Stimulated activated CD8-positive, alpha-beta memory T cell treated with anti-CD3 and anti-CD28 coated beads, Interleukin-12 subunit alpha, Interleukin-12 subunit beta, amount 100 ng/mL, for 4 hours (primary cell): ENCODE data around the gene TMEM132C.

Experiments used
- DNase-seq: peaks from one replicate; pipeline ENCODE4 v3.0.0-alpha.2; 2020; ENCODE audit warnings: low read depth

TMEM132C gene

DNA sequence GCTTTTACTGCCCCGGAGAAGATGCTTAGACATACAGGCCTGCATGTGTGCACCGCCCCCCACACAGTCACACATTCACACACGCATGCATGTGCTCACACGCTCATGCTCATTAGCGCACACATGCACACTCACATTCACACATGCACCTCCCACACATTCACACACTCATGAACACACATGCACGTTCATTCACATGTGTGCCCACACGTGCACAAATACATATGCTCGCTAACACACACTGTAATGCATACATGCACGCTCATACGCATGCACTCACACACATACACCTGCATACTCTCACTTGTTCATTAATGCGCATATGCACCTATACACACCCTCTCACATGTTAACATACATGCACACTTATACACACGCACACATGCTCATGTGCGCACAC, 21.9 kb downstream of the TMEM132C start:
- no peak for DNase-seq

DNA sequence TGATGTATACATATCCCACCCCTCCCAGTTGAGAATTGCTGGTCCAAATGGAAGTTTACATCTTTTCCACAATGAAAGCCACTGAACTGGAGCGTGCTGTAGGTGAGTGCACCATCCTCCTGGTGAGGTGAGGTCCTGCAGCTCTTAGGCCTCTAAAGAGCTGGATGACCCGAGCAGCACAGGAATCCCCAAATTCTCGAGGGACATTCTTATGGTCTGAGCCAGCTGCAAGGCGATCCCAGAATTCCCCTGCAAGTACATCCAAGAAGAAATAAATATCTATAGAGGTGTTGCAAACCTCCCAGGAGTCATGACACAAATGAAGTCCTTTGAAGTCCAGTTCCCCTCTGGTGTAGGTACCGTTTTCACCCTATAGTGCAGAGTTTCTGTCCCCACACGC, 24.0 kb downstream of the TMEM132C start:
- no peak for DNase-seq

DNA sequence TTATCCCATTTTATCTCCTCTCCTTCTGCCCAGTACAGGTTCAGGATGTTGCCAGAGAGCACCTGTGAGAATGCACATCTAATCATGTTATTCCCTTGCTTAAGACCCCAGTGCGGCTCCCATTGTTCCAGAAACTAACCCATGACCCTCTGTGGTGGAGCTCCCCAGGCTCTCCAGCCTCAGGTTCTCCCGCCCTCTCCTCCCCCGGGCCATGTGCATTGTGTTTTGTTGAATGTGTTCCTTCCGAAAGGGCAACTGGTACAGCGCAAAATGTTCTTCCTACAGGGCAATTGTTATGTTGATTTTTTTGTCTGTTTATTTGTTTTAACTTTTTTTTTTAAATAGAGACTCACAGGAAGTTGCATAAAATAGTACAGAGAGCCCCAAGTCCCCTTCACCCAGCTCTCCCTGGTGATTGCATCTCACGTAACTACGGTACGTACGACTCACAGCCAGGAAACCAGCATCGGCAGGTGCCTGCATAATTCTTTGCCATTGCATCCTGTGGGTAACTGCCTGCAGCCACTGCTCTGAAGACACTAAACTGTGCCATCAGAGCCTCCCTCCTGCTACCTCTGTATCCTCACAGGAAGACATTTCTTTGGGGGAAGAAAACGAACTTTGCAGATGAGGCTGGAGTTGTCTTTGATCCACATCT, 31.2 kb downstream of the TMEM132C start:
- no peak for DNase-seq

DNA sequence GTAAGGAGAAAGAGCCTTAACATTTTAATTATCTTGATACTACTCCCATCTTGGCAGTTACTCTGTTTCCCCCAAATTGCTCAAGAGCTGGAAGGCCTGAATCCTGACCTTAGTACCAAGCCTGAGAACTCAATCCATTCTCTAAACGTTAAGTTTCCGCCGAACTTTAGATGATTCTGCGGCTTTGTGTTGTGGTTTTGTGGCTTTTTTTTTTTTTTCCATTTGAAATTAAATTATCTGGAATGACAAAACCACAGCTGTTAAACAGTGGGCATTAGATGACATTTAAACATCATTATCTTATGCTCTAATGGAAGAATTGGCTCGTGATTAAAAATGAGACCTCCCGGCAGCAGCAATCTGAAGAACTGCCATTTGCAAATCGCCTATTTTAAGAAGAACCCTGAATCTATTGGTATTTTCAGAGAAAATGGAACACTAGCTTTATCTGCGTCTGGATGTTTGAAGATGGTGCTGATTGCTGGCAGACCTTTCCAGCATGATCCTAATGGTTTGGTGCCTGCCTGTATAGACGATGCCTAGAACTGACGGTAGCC, 38.4 kb downstream of the TMEM132C start:
- no peak for DNase-seq

DNA sequence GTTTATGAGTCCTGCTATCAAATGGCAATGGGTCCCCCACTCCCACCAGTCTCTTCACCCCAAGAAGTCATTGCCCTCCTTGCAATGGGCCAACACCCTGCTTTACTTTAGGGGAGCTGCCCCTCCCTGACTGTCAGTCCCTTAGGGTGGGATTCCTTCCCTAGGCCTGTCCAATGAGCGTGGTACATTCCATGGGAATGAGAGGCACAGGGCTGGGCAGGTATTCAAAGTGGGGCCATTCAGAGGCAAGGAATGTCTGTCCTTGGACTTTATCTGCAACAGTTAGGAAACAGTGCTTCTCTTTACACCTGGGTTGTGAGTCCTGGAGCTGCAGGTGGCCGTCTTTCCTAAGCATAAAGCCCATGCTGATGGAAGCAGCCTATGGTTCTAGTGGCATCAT, 40.8 kb downstream of the TMEM132C start:
- DNase-seq: no peak

DNA sequence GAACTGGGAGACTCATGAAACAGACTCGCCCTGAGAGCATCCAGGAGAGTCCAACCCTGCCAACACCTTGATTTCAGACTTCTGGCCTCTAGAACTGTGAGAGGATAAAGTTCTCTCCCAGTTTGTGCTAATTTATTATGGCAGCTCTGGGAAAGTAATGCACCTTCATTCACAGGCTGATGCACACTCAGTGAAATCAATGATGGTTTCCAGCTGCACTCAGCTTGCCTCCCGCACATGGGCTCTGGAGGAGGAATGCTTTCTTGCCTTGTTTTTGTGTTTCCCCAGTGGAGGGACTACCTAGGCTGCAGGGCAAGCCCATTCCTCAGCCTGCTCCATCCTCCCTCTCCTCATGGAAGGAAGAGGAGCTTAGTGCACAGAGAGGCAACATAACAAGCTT, 45.7 kb downstream of the TMEM132C start:
- no peak for DNase-seq

DNA sequence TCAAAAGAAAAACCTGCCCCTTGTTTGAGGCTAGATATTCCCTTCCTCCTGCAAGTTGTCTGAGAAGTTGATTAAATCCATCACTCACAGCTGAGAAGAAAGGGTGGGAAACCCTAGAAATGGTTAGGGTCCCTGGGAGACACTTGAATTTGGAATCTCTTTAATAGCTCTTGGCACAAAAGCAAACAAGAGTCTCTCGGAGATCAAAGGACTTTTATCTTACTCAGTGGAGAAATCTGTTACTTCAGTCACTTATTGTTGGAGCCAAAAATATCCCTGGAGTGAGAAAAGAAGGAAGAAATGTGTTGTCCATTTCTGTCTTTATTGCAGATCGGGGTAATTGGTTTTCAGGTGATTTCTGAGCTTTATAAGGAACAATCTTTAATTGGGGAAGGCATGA, 47.0 kb downstream of the TMEM132C start:
- DNase-seq: no peak

DNA sequence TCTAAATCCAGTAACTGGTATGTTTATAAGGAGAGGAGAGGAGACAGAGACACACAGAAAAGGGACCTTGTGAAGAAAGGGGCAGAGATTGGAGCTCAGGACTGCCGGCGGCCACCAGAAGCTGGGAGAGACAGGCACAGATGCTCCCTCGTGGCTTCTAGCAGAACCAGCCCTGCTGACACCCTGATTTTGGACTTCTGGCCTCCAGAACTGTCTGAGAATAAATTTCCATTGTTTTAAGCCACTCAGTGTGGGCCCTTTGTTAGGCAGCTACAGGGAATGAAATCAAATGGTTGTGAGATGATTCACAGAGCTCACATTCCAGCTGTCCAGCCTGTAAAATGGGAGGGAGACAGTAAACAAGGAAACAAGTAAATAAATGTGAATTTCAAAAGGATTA, 47.6 kb downstream of the TMEM132C start:
- DNase-seq: no peak

DNA sequence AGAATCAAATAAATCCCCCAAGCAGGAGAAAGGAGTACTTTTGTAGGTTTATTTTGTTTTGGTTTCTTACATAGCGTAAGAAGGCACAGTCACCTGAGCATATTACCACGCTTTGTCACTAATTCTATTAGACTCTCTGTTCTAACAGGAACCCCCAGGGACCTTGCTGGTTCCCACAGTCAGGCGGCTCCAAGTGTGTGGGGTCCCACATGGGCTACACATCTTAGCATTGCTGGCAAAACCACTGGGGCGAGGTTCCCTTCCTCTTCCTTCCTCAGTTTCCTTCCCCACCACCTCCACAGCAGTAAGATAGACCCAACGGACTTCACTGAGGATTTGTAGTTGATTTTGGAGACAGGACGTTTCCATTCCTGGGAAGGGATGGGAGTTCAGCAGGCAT, 49.1 kb downstream of the TMEM132C start:
- DNase-seq: no peak

DNA sequence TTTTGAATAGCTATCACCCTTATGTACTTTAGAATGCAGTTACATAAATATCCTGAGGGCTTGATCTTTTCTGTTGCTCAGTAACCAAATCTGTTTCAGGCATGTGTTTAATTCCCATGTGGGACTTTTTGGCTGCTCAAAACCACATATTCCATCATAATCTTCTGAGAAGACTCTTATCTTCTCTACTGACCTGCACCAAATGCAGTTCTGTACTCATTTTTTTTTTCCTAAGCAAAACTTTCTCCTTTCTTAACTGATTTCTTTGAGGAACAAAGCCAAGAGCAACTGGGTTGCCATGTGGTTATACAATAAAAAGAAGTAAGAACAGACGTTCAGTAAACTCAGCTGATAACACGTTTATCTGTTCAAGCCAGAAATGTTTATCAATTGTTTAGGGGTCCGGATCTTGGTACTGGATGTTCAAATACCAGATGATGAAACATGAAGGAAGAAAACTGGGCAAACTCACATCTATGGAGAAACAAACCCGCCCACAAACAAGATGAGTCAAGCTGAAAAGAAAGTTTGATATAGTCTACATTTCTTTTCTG, 50.1 kb downstream of the TMEM132C start:
- DNase-seq: no peak

DNA sequence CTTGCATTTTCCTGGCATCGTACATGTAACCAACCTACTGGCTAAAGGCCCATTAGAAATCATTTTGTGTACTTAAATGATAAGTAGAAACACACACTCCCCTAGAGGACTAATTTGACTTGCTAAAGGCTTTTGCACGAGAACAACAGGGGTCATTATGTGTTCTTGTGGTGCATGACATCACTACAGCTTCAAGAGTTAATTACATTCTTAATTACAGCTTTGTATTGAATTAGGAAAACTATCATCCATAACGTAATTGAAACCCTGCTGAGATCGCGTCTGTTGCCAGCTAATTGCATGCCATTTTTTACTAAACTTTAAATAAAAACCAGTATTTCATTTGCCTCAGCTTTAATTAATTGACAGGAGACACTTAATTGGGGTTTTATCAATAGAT, 51.4 kb downstream of the TMEM132C start:
- no peak for DNase-seq

DNA sequence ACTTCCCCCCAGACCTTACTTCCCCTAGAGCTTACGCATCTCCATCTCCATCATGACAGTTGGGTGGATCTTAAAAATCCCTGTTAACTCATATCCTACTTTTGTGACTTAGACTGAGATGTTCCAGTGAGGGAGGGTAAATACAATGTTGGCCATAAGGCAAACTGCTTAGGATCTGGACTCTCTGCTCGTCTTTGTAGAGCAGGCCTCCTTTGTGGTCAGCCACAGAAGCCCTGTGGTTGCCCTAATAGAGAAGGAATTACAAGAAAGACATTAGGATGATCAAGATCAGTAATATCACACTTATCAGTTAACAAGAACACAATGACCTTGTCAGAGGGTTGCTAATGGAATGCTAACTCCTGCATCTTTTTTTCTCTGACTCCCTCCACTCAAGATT, 52.0 kb downstream of the TMEM132C start:
- no peak for DNase-seq

DNA sequence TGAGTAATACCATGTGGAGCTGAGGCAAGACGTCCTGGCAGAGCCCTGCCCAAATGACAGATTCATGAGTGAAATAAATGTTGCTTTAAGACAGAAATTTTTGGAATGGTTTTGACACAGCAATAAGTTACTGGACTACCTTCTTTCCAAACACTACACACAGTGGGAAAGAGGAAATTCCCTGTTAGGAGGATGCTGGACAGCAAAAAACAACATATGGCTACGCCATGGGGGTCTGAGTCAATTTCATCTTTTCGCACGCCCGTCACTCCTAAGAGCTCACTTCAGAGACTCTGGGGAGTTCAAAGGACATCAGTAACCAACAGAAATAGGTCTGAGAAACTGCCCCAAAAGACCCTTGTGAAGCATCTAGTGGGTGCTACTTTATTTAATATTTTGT, 55.4 kb downstream of the TMEM132C start:
- DNase-seq: no peak

DNA sequence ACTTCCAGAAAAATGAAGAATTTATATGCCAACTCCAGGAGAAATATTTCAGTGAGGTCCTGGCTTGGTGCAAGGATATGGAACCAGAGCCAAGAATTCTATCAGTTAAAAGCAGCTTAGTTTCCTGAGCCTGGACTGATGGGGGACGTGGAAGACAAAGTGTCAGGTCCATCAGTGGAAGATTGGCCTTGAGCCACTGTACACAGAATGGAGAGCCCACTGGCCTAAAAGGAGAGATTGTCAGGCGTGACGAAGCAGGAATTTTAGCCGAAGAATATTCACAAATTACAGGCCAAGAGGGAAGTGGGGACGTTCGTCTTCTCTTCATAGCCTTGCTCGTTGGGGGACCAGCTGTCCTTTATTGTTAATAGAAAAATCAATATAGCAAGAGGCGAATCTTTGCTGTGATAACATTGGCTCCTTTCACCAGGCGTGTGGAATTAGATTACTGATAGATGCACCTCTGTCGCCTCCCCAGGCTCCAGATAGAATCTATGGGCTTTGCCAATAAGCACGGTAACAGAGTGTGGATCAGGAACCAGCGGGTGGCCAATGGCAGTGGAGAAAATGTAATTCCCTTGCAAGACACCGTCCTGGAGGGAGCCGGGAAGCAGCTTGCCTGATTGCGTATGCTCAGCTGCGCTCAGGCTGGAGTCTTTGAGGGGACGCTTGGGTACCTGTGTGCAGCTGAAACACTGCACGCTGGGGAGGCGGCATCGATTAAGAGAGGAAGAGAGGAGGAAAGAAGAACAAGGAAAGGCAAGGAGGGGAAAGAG, 56.4 kb downstream of the TMEM132C start:
- no peak for DNase-seq

DNA sequence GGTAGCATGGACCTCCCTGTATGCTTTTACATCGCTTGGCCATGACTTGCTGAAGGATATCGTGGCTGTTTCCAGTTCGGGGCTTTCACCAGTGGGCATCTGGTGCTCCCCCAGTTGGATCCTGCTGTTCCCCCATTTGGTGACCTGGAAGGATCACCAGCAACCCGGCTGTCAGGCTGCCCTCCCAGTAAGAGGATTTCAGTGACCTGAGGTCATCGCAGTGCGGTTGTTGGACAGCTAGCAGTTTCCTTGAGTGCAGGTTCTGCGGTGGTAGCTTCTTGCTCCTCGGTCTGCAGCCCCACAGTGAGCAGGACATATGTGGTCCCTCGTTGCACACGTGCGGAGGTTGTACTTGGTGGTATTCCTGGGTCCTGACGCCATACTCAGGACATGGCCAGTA, 58.7 kb downstream of the TMEM132C start:
- DNase-seq: no peak

DNA sequence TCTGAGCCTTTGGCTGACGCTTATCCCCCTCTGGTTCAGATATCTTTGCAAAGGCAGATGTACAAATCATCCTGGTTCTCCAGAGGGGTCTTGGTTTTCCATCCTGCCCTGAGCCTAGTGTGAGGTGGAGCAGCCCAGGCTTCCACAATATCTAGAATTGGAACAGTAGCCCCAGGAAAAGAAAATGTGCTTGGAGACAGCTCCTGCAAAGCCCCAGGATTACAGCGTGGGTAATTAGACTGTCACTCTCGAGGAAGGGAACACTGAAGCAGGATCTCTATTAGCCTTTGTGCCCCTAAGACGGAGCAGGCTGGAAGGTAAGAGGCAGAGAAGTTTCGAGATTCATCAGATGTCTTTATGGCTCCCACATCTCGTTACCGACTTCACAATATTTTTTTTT, 59.4 kb downstream of the TMEM132C start:
- DNase-seq: no peak

DNA sequence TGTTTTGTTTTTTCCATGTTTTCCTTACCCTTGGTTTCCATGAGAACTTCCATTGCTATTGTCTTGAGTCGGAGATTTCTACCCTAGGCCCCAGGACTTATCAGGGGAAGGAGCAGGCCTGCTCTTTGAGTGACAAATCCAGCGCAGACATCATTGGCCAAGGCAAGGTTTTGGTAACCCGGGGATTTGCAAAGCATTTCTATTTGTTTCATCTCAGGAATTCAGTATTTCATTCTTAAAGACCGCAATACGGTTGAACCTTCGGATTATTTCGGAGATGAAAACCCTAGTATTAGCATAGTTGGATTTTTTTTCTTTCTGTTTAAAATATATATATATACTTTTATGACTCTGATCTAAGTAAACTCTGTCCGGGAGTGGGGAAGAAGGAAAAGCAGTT, 62.0 kb downstream of the TMEM132C start:
- no peak for DNase-seq

DNA sequence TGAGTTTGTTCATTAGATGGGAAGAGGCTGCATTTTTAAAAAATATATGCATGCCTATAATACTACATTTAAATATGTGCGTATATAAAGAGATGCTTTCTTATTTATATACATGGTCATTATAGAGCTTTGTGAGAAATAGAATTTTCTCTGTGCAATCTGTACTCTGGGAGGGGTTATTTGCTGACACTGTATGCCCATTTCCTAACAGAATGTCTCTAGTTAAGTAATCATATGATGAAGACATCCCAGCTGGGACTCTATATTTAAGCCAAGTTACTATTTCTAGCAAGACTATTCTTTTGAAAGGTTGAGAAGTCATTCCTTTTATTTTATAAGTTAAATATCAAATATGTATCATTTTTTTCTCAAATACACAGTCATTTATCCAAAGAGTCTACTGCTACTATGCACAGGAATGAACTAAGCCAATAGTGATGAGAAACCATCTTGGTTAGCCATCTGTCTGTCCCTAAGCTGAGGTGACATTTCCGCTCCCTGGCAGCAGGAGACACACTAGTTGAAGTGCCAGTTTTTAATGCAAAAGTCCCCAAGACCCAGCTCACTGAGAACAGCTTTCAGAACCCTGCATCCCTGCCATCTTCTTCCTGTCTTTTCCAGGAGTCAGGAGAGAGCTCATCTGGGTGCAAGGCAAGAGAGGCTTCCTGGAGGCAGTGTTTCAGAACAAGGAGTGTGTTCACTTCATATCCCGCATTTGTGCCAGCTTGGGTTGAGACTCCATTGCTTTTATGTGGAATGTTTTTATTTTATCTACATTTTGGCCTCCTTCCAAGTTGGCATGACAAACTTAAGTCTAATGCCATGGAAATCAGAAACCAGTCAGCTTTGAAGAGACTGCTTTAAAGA, 69.5 kb downstream of the TMEM132C start:
- DNase-seq: no peak

DNA sequence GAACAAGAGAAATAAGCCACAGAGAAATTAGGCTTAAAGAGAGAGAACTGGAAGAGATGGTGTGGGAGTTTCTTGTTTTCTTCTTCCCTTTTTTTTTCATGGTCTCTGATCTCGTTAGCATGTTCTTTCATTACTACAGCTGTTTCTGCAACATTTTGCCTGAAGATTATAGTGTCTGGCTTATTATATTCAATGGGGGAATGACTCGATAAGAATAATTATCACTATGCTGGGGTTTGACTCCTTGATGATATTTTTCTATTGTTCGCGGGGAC, 70.0 kb downstream of the TMEM132C start:
- DNase-seq: no peak

DNA sequence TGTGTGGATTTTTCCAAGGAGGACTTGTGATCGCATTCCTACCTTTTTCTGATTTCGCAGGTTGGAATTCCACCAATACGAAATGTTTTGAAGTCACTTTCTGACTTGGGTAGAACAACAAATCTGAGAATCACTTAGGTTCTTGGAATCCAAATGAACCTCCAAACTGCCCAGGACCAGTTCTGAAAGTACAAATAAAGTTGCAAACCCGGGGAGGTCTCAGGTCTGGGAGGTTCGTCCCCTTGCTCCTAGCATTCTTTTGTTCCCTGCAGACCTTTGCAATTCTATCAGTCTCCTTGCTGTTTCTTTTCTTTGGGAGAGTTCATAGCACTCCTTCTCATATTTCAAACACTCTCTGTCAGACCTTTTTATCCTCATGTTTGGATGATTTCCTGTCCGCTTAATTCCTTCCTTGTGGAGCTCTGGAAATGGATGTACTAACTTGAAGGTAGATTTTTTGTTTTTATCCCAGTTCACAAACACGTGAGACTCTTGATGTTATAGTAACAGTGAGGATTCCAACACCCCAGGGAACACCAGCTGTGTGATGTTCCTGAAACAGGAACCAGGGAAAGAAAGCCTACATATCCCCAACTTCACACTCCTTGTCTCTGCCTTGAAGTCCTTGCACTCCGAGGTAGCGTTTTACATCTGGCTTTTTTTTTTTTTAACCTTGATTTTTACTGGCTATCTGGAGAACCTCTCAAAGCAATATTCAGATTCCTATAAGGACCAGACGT, 70.6 kb downstream of the TMEM132C start:
- no peak for DNase-seq

DNA sequence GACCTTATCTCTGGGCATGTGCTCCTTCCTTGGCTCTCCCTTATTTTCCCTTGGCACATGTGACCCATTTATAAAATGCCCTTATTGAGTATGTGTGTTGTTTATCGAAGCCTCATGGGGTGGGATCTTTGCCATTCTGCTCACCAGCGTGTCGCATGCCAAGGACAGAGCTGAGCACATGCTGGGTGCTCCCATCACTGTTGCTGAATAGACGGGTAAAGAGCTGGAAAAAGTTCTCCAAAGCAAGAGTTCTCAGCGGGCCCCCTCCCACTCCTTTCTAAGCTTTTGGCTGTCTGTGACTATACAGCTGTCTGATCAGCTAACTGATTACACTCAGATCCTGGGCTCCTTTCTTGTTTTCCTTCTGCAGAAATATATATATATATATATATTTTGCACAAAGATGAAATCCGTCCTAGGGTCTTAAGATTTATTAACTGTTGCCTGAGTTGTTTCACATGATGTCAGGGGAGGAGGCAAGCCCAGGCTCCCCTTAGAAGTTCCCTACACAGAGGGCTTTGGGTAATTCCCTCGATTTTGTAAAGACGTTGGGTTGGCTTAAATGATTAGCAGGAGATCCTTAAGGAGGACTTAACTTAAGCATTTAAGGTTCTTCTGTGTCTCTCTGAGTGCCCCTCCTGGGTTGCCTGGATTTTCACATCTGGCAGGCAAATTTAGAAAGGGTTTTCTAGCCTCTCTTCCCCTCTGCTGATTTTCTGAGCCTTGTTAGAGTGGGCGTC, 71.6 kb downstream of the TMEM132C start:
- no peak for DNase-seq
